Muscle of leg (tissue), 11 donors: ENCODE data around the gene COL25A1. TPM values are rescaled to one million over a fixed set of nuclear protein-coding genes. Genes with fewer than 3 reads are reported as not detected.
"Not testable (repeated sequence)": the region's sequence is repeated elsewhere in the genome, so short reads cannot be mapped to it uniquely, and the experiment has no call there.

Experiments used
- DNase-seq: peaks from one replicate; pipeline ENCODE4 v3.0.0; 2013
- H3K27ac ChIP-seq: one replicate; pipeline ENCODE4 v1.5.1; 2013; ENCODE audit warnings: mild to moderate bottlenecking, low read length, control low read depth
- H3K27me3 ChIP-seq: one replicate; pipeline ENCODE4 v1.6.1; 2013; ENCODE audit warnings: low read length; ENCODE audit not compliant: control insufficient read depth, insufficient read depth
- H3K36me3 ChIP-seq: one replicate; pipeline ENCODE4 v1.6.1; 2013; ENCODE audit warnings: low read length; ENCODE audit not compliant: control insufficient read depth, insufficient read depth
- H3K4me1 ChIP-seq: one replicate; pipeline ENCODE4 v1.6.1; 2013; ENCODE audit warnings: low read length; ENCODE audit not compliant: control insufficient read depth, insufficient read depth
- H3K4me3 ChIP-seq: one replicate; pipeline ENCODE4 v1.5.1; 2013; ENCODE audit warnings: low read length, control low read depth
- H3K9me3 ChIP-seq: replicated peaks from 2 replicates; pipeline ENCODE4 v1.6.1; 2013; ENCODE audit warnings: low read depth, low read length; ENCODE audit not compliant: control insufficient read depth
- WGBS: methylation state at CpG from one replicate; pipeline ENCODE4 v1.1.5; 2013; ENCODE audit warnings: missing lambda C conversion rate; ENCODE audit not compliant: insufficient coverage; 5-methylcytosine and 5-hydroxymethylcytosine counted together
- polyA plus RNA-seq, 8 donors: library from polyadenylated mRNA; unstranded; fragments of 120-200 nt; gene quantifications; one replicate each; pipeline versions ENCODE4 v1.2.1 to v1.2.3, GENCODE V29; 2013; ENCODE audit warnings: inconsistent platforms in 1 of 8, low replicate concordance in 1 of 8; ENCODE audit not compliant: insufficient read length in 8 of 8, insufficient read depth in 1 of 8
- total RNA-seq: library from RNA; stranded (reverse); fragments of 120-200 nt; gene quantifications from one replicate; pipeline ENCODE4 v1.2.4, GENCODE V29; 2013

The COL25A1 gene
- total and polyA plus RNA-seq, 9 donors: 4.5 to 9.7 (median 5.6) TPM

- H3K4me3 ChIP-seq: no peak overlapping the region
- H3K36me3 ChIP-seq: no peaks in the 10 kb centered on the region
- no peaks in the 10 kb centered on the region for H3K4me1 ChIP-seq
- no peak overlapping the region for H3K27ac ChIP-seq
- no peak for DNase-seq
- WGBS: 80% methylated on average over 1 of the region's 3 CpGs
- H3K27me3 ChIP-seq: no peaks in the 10 kb centered on the region
- no peaks in the 10 kb centered on the region for H3K9me3 ChIP-seq
Observed at GRCh38 chr4:109077505-109077904, 225.0 kb downstream of the COL25A1 start.

DNA sequence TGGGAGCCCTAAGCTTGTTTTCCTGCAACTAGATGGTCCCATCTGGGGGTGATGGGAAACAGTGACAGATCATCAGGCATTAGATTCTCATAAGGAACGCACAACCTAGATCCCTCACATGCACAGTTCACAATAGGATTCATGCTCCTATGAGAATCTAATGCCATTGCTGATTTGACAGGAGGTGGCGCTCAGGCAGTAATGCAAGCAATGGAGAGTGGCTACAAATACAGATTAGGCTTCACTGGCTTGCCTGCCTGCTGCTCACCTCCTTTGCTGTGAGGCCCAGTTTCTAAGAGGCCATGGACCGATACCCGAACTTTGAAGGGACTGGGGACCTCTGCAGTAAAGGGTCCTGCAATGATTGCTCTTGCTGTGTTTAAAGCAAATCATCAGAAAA, 225.7 kb downstream of the COL25A1 start:
- H3K27ac ChIP-seq, H3K9me3 ChIP-seq, H3K27me3 ChIP-seq, H3K4me1 ChIP-seq, H3K36me3 ChIP-seq, H3K4me3 ChIP-seq, DNase-seq: not testable (repeated sequence)
- 100% methylated on average over 1 of the region's 4 CpGs for WGBS

DNA sequence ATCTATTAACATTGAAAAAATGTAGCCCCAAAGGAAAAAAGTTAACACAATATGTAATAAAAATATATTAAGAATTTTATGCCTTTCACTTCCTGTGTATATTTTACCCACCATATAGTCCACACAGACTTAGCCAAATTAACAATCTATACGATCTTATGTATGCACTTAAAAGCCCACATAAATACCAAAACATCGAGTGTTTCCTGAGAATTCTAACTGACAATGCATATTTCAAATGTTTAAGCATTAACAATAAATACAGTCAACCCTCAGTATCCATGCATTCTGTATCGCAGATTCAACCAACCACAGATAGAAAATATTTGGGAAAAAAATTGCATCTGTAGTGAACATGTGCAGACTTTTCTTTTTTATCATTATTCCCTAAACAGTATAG, 226.8 kb downstream of the COL25A1 start:
- WGBS: 40% methylated on average over 1 of the region's 3 CpGs

DNA sequence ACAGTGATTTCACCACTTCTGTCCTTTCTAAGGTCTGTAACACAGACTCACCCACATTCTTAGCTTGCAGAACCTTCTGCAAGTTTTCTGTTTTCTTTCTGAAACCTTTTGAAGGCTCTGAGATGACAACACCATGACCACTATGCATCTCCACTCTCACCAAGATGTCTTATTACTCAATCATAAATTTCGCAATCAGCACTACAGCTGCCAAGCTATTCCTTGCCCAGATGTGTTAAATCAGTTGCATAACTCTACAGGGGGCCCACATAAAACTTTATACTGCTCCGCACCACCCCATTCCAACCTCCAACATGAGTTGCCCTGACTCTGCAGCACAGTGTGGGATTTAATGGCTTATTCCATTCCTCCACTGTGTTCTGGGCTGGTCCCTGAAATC, 229.9 kb downstream of the COL25A1 start:
- WGBS: 60% methylated on average over 1 of the region's 2 CpGs
- H3K4me3 ChIP-seq: no peak overlapping the region
- no peak for DNase-seq
- H3K36me3 ChIP-seq: no peaks in the 10 kb centered on the region
- H3K27ac ChIP-seq: no peak overlapping the region
- H3K9me3 ChIP-seq: no peaks in the 10 kb centered on the region
- peaks cover 3% of the 10 kb centered on the region for H3K4me1 ChIP-seq
- no peaks in the 10 kb centered on the region for H3K27me3 ChIP-seq

More for the DNA sequence above, 226.8 kb downstream of the COL25A1 start:
- Histone ChIP-seq H3K27ac (no peak overlapping the region), H3K4me3 (no peak overlapping the region), H3K27me3 (no peaks in the 10 kb centered on the region), H3K9me3 (no peaks in the 10 kb centered on the region), H3K36me3 (no peaks in the 10 kb centered on the region), H3K4me1 (no peaks in the 10 kb centered on the region)
- DNase-seq: no peak

GRCh38 chr4:109070677-109071076, 231.8 kb downstream of the COL25A1 start:
- not testable (repeated sequence) for H3K27ac ChIP-seq, H3K36me3 ChIP-seq, DNase-seq, H3K4me1 ChIP-seq, H3K27me3 ChIP-seq, H3K4me3 ChIP-seq, H3K9me3 ChIP-seq
- no CpG with 5 or more reads among the region's 7 CpGs for WGBS

- WGBS: 5% methylated on average over 2 of the region's 4 CpGs
- H3K36me3 ChIP-seq: no peaks in the 10 kb centered on the region
- H3K27me3 ChIP-seq: peaks cover 3% of the 10 kb centered on the region
- no peak overlapping the region for H3K4me3 ChIP-seq
- no peaks in the 10 kb centered on the region for H3K9me3 ChIP-seq
- H3K4me1 ChIP-seq: peaks cover 10% of the 10 kb centered on the region
- peak; percentile 97 for DNase-seq
- no peak overlapping the region for H3K27ac ChIP-seq
Observed at GRCh38 chr4:109067508-109068235, 234.8 kb downstream of the COL25A1 start.

DNA sequence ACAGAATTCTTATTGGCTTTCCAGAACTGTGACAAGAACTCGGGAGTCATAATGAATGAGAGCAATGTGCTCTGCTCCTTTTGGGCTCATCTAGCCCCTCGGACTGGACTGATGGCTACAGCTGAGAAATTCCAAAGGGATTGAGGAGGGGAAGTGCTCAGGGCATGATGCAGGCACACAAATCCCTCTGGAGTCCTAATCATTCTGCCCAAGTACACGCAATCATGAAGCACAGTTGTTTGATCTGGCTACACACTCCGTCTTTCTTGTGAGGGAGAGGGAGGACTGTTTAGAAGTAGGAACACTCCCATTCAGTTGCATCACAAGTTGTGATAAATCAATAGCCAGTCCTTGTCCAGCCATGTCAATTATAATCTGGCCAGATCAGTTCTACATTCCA, 237.5 kb downstream of the COL25A1 start:
- Histone ChIP-seq H3K27ac (no peak overlapping the region), H3K36me3 (no peaks in the 10 kb centered on the region), H3K27me3 (peaks cover 3% of the 10 kb centered on the region), H3K4me1 (peaks cover 10% of the 10 kb centered on the region), H3K4me3 (no peak overlapping the region), H3K9me3 (no peaks in the 10 kb centered on the region)
- WGBS: 67% methylated on average over 2 of the region's 4 CpGs
- peak; percentile 40 for DNase-seq

GRCh38 chr4:109053257-109053656, 249.2 kb downstream of the COL25A1 start:
- Histone ChIP-seq H3K4me3 (no peak overlapping the region), H3K36me3 (no peaks in the 10 kb centered on the region), H3K27ac (no peak overlapping the region), H3K27me3 (no peaks in the 10 kb centered on the region), H3K9me3 (no peaks in the 10 kb centered on the region), H3K4me1 (no peaks in the 10 kb centered on the region)
- no CpG with 5 or more reads among the region's 5 CpGs for WGBS
- DNase-seq: no peak

DNA sequence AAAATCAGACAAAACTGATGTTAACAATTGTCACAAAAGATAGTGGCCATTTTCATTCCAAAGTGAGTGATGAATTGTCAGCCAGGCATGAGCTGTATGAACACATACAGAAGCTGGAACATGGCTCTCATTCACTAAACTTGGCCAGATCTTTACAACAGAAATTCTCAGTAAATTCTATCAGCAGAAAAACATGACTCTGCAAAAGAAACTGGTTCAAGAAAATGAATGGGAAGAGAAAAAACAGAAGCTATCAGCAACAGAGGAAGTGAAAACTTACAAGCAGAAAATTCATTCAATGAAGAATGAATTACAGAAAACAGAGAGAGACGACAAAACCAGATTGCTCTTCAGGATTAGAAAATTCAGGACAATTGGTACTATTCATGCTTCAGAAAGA, 249.6 kb downstream of the COL25A1 start:
- no CpG with 5 or more reads among the region's 1 CpG for WGBS
- no peaks in the 10 kb centered on the region for H3K27me3 ChIP-seq
- DNase-seq: peak; percentile 65
- H3K4me1 ChIP-seq: no peaks in the 10 kb centered on the region
- no peaks in the 10 kb centered on the region for H3K36me3 ChIP-seq
- H3K4me3 ChIP-seq: no peak overlapping the region
- H3K9me3 ChIP-seq: no peaks in the 10 kb centered on the region
- no peak overlapping the region for H3K27ac ChIP-seq

DNA sequence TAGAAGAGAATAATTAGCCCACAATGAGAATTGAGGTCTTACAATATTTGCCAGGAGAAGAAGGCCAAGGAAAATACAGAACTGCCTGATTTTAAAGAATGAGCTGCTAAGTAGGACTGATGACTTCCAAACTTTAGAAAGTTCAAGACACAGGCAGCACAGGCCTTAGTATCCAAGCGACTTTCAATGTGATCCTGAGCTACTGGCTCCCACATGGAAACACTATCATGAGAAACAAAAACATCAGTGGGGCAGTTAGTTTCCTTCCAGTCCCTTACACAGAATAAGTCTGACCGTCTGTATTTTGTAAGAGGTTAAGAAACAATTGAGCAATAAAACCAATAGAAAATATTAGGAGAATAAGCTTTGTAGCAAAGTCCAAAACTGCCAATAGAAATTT, 251.4 kb downstream of the COL25A1 start:
- Histone ChIP-seq H3K27ac (no peak overlapping the region), H3K4me1 (peaks cover 3% of the 10 kb centered on the region), H3K27me3 (no peaks in the 10 kb centered on the region), H3K36me3 (no peaks in the 10 kb centered on the region), H3K9me3 (no peaks in the 10 kb centered on the region), H3K4me3 (no peak overlapping the region)
- 40% methylated on average over 1 of the region's 2 CpGs for WGBS
- peak; percentile 25 for DNase-seq

GRCh38 chr4:109049926-109050325, 252.5 kb downstream of the COL25A1 start:
- DNase-seq: peak; percentile 16
- no CpG with 5 or more reads among the region's 3 CpGs for WGBS

More at GRCh38 chr4:109049926-109050325, 252.5 kb downstream of the COL25A1 start:
- no peaks in the 10 kb centered on the region for H3K36me3 ChIP-seq
- H3K27me3 ChIP-seq: no peaks in the 10 kb centered on the region
- H3K9me3 ChIP-seq: no peaks in the 10 kb centered on the region
- no peak overlapping the region for H3K27ac ChIP-seq
- H3K4me3 ChIP-seq: no peak overlapping the region
- peaks cover 3% of the 10 kb centered on the region for H3K4me1 ChIP-seq
